GM18951 (cell line): ENCODE data around the gene AFMID.
"Not testable (repeated sequence)": the region's sequence is repeated elsewhere in the genome, so short reads cannot be mapped to it uniquely, and the experiment has no call there.

Experiments used
- POLR2A ChIP-seq: IDR thresholded peaks from 4 replicates; pipeline ENCODE4 v1.6.1; 2011; ENCODE audit warnings: mild to moderate bottlenecking; ENCODE audit not compliant: insufficient read length, insufficient read depth; ENCODE audit errors: extremely low read depth
- in situ Hi-C: fragments of 300-500 bp; cut with MboI; formaldehyde crosslinking; loops from one replicate; pipeline ENCODE4 v1.12.0; 2022; ENCODE audit warnings: low sequenced_read_pairs, mixed read lengths, inconsistent platforms; ENCODE audit not compliant: unreplicated experiment

AFMID gene

GRCh38 chr17:78166416-78166815 is 20.7 kb upstream of the AFMID start:
- no peak for TF ChIP-seq POLR2A
- in situ Hi-C loops: no loop called here

GRCh38 chr17:78168242-78168902 is 18.8 kb upstream of the AFMID start, which contains the start of gene SYNGR2:
TSS of gene SYNGR2 (plus strand) at chr17:78168581. CDS start at chr17:78168617, 36 bp downstream.
- TF ChIP-seq POLR2A: peak; percentile 87
- in situ Hi-C loops: no loop called here

GRCh38 chr17:78168903-78169793 is 18.0 kb upstream of the AFMID start:
- in situ Hi-C loops: no loop called here
- TF ChIP-seq POLR2A: no peak

GRCh38 chr17:78170692-78171590 is 16.2 kb upstream of the AFMID start:
- in situ Hi-C loops: no loop called here
- no peak for TF ChIP-seq POLR2A

- in situ Hi-C loops: not testable (repeated sequence)
Measured at GRCh38 chr17:78171591-78172248, 15.4 kb upstream of the AFMID start.

GRCh38 chr17:78172249-78173051 is 14.7 kb upstream of the AFMID start:
- TF ChIP-seq POLR2A: peak; percentile 47
- in situ Hi-C loops: no loop called here

- in situ Hi-C loops: no loop called here
- TF ChIP-seq POLR2A: no peak
Measured at GRCh38 chr17:78173097-78173715, 14.0 kb upstream of the AFMID start.

- in situ Hi-C loops: no loop called here
- TF ChIP-seq POLR2A: peak; percentile 43
Measured at GRCh38 chr17:78174346-78174869, 12.8 kb upstream of the AFMID start.

GRCh38 chr17:78174870-78175642 is 12.1 kb upstream of the AFMID start:
- in situ Hi-C loops: no loop called here

GRCh38 chr17:78175643-78175981 is 11.6 kb upstream of the AFMID start:
- no peak for TF ChIP-seq POLR2A
- in situ Hi-C loops: no loop called here

More at GRCh38 chr17:78174870-78175642, 12.1 kb upstream of the AFMID start:
- TF ChIP-seq POLR2A: no peak
